OCI-LY3 (cell line): ENCODE data around the gene PITPNM2.

Experiments used
- EZH2phosphoT487 ChIP-seq: fragments of 200-600 bp; shearing (Covaris generic); IDR thresholded peaks from 2 replicates; pipeline ENCODE4 v1.6.1; 2018; ENCODE audit warnings: antibody characterized with exemption, mixed run types, low read depth
- TF ChIP-seq, protein P1 (sequence below): fragments of 200-600, 300-600 bp; sonication (generic); IDR thresholded peaks from 2 replicates; pipeline ENCODE4 v1.5.1; 2014; ENCODE audit warnings: antibody characterized with exemption, low read length, low read depth

DNA sequence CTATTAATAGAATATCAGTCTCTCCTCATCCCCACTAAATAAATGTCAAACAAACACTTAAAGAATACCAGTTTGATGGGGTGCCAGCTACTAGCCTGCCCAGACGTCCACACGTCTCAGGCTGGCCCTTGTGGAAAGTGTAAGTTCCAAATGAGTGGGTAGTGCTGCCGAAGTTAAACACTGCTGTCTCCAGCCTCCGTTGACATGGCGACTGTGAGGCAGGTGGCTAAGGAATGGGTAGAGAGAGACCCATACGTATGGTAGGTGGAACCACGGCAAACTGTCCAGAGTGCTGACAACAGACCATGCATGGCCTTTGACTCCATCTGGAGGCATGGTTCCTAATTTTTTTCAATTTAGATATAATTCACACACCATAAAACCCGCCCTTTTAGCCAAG is 37.9 kb downstream of the PITPNM2 start:
- TF ChIP-seq, protein P1, sequence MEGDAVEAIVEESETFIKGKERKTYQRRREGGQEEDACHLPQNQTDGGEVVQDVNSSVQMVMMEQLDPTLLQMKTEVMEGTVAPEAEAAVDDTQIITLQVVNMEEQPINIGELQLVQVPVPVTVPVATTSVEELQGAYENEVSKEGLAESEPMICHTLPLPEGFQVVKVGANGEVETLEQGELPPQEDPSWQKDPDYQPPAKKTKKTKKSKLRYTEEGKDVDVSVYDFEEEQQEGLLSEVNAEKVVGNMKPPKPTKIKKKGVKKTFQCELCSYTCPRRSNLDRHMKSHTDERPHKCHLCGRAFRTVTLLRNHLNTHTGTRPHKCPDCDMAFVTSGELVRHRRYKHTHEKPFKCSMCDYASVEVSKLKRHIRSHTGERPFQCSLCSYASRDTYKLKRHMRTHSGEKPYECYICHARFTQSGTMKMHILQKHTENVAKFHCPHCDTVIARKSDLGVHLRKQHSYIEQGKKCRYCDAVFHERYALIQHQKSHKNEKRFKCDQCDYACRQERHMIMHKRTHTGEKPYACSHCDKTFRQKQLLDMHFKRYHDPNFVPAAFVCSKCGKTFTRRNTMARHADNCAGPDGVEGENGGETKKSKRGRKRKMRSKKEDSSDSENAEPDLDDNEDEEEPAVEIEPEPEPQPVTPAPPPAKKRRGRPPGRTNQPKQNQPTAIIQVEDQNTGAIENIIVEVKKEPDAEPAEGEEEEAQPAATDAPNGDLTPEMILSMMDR = no peak
- no peak for TF ChIP-seq EZH2phosphoT487
